Kidney epithelial cell (primary cell): ENCODE data around the gene KLHL26. TPM values are rescaled to one million over a fixed set of nuclear protein-coding genes. Genes with fewer than 3 reads are reported as not detected.

Source experiments
- DNase-seq: peaks from one replicate; pipeline ENCODE4 v3.0.0-alpha.2; 2010; ENCODE audit warnings: low read depth
- H3K27me3 ChIP-seq: 2 replicates; pipeline ENCODE4 v1.6.0; 2011; ENCODE audit warnings: low read length; ENCODE audit not compliant: control insufficient read depth, insufficient read depth
- H3K36me3 ChIP-seq: 2 replicates; pipeline ENCODE4 v1.5.1; 2011; ENCODE audit warnings: low read length; ENCODE audit not compliant: control insufficient read depth, insufficient read depth
- H3K4me3 ChIP-seq: 2 replicates; pipeline ENCODE4 v1.5.1; 2011; ENCODE audit warnings: low read depth, mild to moderate bottlenecking, control low read depth, low read length
- total RNA-seq: library from RNA; depleted of rRNA; stranded (reverse); fragments of >200 nt; gene quantifications from 2 replicates; pipeline ENCODE4 v1.2.3, GENCODE V29; 2015
- TF ChIP-seq, protein P1 (sequence below): IDR thresholded peaks from 2 replicates; pipeline ENCODE4 v1.5.1; 2011; ENCODE audit warnings: mild to moderate bottlenecking, moderate library complexity, low read length, control low read depth, inconsistent platforms; ENCODE audit not compliant: insufficient read depth, poor library complexity, severe bottlenecking

Gene KLHL26
- total RNA-seq, 1 donor from 2014 or later: 7.5 TPM

- Histone ChIP-seq H3K36me3 (no peaks in the 10 kb centered on the region), H3K27me3 (no peaks in the 10 kb centered on the region), H3K4me3 (no peak overlapping the region)
- no peak for DNase-seq
- TF ChIP-seq, protein P1, sequence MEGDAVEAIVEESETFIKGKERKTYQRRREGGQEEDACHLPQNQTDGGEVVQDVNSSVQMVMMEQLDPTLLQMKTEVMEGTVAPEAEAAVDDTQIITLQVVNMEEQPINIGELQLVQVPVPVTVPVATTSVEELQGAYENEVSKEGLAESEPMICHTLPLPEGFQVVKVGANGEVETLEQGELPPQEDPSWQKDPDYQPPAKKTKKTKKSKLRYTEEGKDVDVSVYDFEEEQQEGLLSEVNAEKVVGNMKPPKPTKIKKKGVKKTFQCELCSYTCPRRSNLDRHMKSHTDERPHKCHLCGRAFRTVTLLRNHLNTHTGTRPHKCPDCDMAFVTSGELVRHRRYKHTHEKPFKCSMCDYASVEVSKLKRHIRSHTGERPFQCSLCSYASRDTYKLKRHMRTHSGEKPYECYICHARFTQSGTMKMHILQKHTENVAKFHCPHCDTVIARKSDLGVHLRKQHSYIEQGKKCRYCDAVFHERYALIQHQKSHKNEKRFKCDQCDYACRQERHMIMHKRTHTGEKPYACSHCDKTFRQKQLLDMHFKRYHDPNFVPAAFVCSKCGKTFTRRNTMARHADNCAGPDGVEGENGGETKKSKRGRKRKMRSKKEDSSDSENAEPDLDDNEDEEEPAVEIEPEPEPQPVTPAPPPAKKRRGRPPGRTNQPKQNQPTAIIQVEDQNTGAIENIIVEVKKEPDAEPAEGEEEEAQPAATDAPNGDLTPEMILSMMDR: no peak
Observed at GRCh38 chr19:18718015-18718526, 81.2 kb downstream of the KLHL26 start.

GRCh38 chr19:18718846-18719458 lies 82.1 kb downstream of the KLHL26 start:
- TF ChIP-seq, protein P1: no peak
- H3K4me3 ChIP-seq: no peak overlapping the region
- no peak for DNase-seq
- H3K36me3 ChIP-seq: no peaks in the 10 kb centered on the region
- no peaks in the 10 kb centered on the region for H3K27me3 ChIP-seq

DNA sequence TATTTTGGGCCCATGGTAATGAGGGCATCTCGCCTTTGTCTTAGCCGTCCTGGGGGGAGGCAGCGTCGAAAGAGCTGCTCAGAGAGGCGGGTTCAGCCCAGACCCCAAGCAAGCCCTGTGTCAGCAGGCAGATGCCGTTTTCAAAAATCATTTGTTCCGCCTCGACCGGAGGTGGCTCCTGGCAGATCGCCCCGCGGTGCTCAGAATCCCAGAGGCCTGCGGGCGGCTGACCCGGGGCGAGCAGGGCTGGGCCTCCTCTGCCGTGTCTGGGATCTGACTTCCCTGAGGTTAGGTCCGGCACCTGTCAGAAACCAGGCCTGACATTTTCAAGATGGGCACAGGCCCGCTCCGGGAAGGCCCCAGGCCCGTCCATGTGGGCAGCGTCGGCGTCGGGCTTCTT lies 82.7 kb downstream of the KLHL26 start:
- Histone ChIP-seq H3K27me3 (no peaks in the 10 kb centered on the region), H3K4me3 (no peak overlapping the region), H3K36me3 (no peaks in the 10 kb centered on the region)
- TF ChIP-seq, protein P1: no peak
- no peak for DNase-seq

Other genes with a start within 250 kb of the KLHL26 start
- 0.08 and 0.14 TPM in 2 replicates for gene LRRC25, start 239.4 kb upstream of the KLHL26 start, total RNA-seq
- gene SSBP4, start 217.6 kb upstream of the KLHL26 start, total RNA-seq: 92.6 and 96.2 TPM in 2 replicates
- 53.9 and 59.5 TPM in 2 replicates for gene ISYNA1, start 198.9 kb upstream of the KLHL26 start, total RNA-seq
- gene ELL, start 115.0 kb upstream of the KLHL26 start, total RNA-seq: 12.7 and 13.1 TPM in 2 replicates
- gene FKBP8, start 93.5 kb upstream of the KLHL26 start, total RNA-seq: 253 and 291 TPM in 2 replicates
- 121 and 172 TPM in 2 replicates for gene KXD1, start 79.2 kb upstream of the KLHL26 start, total RNA-seq
- 859 and 990 TPM in 2 replicates for gene UBA52, start 65.2 kb upstream of the KLHL26 start, total RNA-seq
- 119 and 136 TPM in 2 replicates for gene REX1BD, start 48.2 kb upstream of the KLHL26 start, total RNA-seq
- gene CRLF1, start 30.2 kb upstream of the KLHL26 start, total RNA-seq: 16.5 and 30.1 TPM in 2 replicates
- gene TMEM59L, start 24.2 kb upstream of the KLHL26 start, total RNA-seq: 3.8 and 6.5 TPM in 2 replicates
- gene CRTC1, start 46.7 kb downstream of the KLHL26 start, total RNA-seq: 2.3 and 5.5 TPM in 2 replicates
- gene COMP, start 154.3 kb downstream of the KLHL26 start, total RNA-seq: not detected in 2 replicates
- 71.6 and 81.1 TPM in 2 replicates for gene UPF1, start 194.9 kb downstream of the KLHL26 start, total RNA-seq